Frontal cortex (tissue), 4 donors: ENCODE results near the gene NDUFAF2. TPM values are rescaled to one million over a fixed set of nuclear protein-coding genes. Genes with fewer than 3 reads are reported as not detected.
"Not testable (repeated sequence)": the region's sequence is repeated elsewhere in the genome, so short reads cannot be mapped to it uniquely, and the experiment has no call there.

Experiments used
- DNase-seq, 2 donors: peaks; one replicate each; pipeline ENCODE4 v3.0.0; 2012; ENCODE audit warnings: low spot score in 2 of 2
- FAIRE-seq: peaks from 2 replicates; lab custom pipeline; 2012; peaks lifted over from hg19 to GRCh38; lab: Jason Lieb, UNC
- total RNA-seq: library from RNA; depleted of rRNA; stranded (reverse); fragments of >200 nt; gene quantifications from one replicate; pipeline ENCODE4 v1.2.3, GENCODE V29; 2014
- donor health status: control.
- donor health status: control.
- donor health status: control.

NDUFAF2 gene
- total RNA-seq, 1 donor from 2014 or later: 20.4 TPM

- no peak for FAIRE-seq
- peak in 1 of 2 donors; percentile 19 for DNase-seq
Observed at GRCh38 chr5:61162832-61163567, 218.0 kb downstream of the NDUFAF2 start.

- no peak for FAIRE-seq
- no peak for DNase-seq
Observed at GRCh38 chr5:61163905-61164304, 218.9 kb downstream of the NDUFAF2 start.

- FAIRE-seq: peak; percentile 34
Observed at GRCh38 chr5:61167382-61167781, 222.4 kb downstream of the NDUFAF2 start.

GRCh38 chr5:61168951-61169350 lies 223.9 kb downstream of the NDUFAF2 start:
- no peak for FAIRE-seq
- DNase-seq: no peak

More at GRCh38 chr5:61167382-61167781, 222.4 kb downstream of the NDUFAF2 start:
- DNase-seq: peak in 1 of 2 donors; percentile 49

- DNase-seq: no peak
Observed at GRCh38 chr5:61171479-61171878, 226.5 kb downstream of the NDUFAF2 start.

GRCh38 chr5:61176631-61177030 lies 231.6 kb downstream of the NDUFAF2 start:
- FAIRE-seq: no peak
- DNase-seq: no peak

More at GRCh38 chr5:61171479-61171878, 226.5 kb downstream of the NDUFAF2 start:
- FAIRE-seq: no peak

- DNase-seq (no peak), FAIRE-seq (no peak)
Observed at GRCh38 chr5:61177070-61177469, 232.1 kb downstream of the NDUFAF2 start.

GRCh38 chr5:61177716-61178115 lies 232.7 kb downstream of the NDUFAF2 start:
- DNase-seq: no peak
- no peak for FAIRE-seq

- FAIRE-seq: no peak
Observed at GRCh38 chr5:61178702-61179101, 233.7 kb downstream of the NDUFAF2 start.

GRCh38 chr5:61180886-61181285 lies 235.9 kb downstream of the NDUFAF2 start:
- no peak for FAIRE-seq

More at GRCh38 chr5:61178702-61179101, 233.7 kb downstream of the NDUFAF2 start:
- no peak for DNase-seq

GRCh38 chr5:61182449-61182848 lies 237.4 kb downstream of the NDUFAF2 start:
- no peak for FAIRE-seq
- DNase-seq: no peak

More at GRCh38 chr5:61180886-61181285, 235.9 kb downstream of the NDUFAF2 start:
- no peak for DNase-seq

GRCh38 chr5:61183538-61183937 lies 238.5 kb downstream of the NDUFAF2 start:
- FAIRE-seq (no peak), DNase-seq (no peak)

- DNase-seq (no peak), FAIRE-seq (no peak)
Observed at GRCh38 chr5:61184708-61185107, 239.7 kb downstream of the NDUFAF2 start.

GRCh38 chr5:61186634-61187033 lies 241.6 kb downstream of the NDUFAF2 start:
- no peak for FAIRE-seq

GRCh38 chr5:61187352-61187751 lies 242.3 kb downstream of the NDUFAF2 start:
- FAIRE-seq, DNase-seq: not testable (repeated sequence)

More at GRCh38 chr5:61186634-61187033, 241.6 kb downstream of the NDUFAF2 start:
- DNase-seq: no peak

- FAIRE-seq, DNase-seq: not testable (repeated sequence)
Observed at GRCh38 chr5:61187826-61188225, 242.8 kb downstream of the NDUFAF2 start.

GRCh38 chr5:61198606-61199005 lies 253.6 kb downstream of the NDUFAF2 start:
- FAIRE-seq: no peak
- DNase-seq: no peak

GRCh38 chr5:61200582-61201155 lies 255.7 kb downstream of the NDUFAF2 start:
- FAIRE-seq: no peak

GRCh38 chr5:61202213-61202612 lies 257.2 kb downstream of the NDUFAF2 start:
- DNase-seq (no peak), FAIRE-seq (no peak)

More at GRCh38 chr5:61200582-61201155, 255.7 kb downstream of the NDUFAF2 start:
- DNase-seq: no peak
